ENCODE results near the gene GXYLT1.
A peak's percentile ranks its signal among the peaks of the same experiment; 100 is the strongest.
"Not testable (repeated sequence)": the region's sequence is repeated elsewhere in the genome, so short reads cannot be mapped to it uniquely, and the experiment has no call there.

The GXYLT1 gene

GRCh38 chr12:42059127-42059526, 85.5 kb downstream of the GXYLT1 start:
- Histone ChIP-seq H3K4me3 (replicated peaks; ENCODE audit: insufficient read depth, low read length) (no peak overlapping the region), H3K27ac (replicated peaks) (no peak overlapping the region), H3K27me3 (ENCODE audit: insufficient read depth, poor library complexity, severe bottlenecking) (no peaks in the 10 kb centered on the region)
- TF ChIP-seq REST (IDR thresholded peaks at IDR 0.05; ENCODE audit: insufficient replicate concordance, low read depth) (no peak), POLR2AphosphoS5 (IDR thresholded peaks at IDR 0.05; ENCODE audit: low read depth) (no peak), SPI1 (IDR thresholded peaks at IDR 0.05; ENCODE audit: borderline replicate concordance, low read depth) (no peak), CTCF (IDR thresholded peaks at IDR 0.05; ENCODE audit: insufficient read depth, low read length) (no peak), GABPA (IDR thresholded peaks at IDR 0.05; ENCODE audit: low read depth) (no peak)
- DNase-seq (ENCODE audit: low read depth in 1 of 2, low spot score in 1 of 2), result no peak

GRCh38 chr12:42056130-42056529, 88.5 kb downstream of the GXYLT1 start:
- peak; percentile 62 to 66 for DNase-seq (ENCODE audit: low read depth in 1 of 2, low spot score in 1 of 2)

GRCh38 chr12:42053456-42053855, 91.2 kb downstream of the GXYLT1 start:
- DNase-seq (ENCODE audit: low read depth in 1 of 2, low spot score in 1 of 2), result no peak
- TF ChIP-seq GABPA (IDR thresholded peaks at IDR 0.05; ENCODE audit: low read depth) (no peak), SPI1 (IDR thresholded peaks at IDR 0.05; ENCODE audit: borderline replicate concordance, low read depth) (no peak), POLR2AphosphoS5 (IDR thresholded peaks at IDR 0.05; ENCODE audit: low read depth) (no peak), CTCF (IDR thresholded peaks at IDR 0.05; ENCODE audit: insufficient read depth, low read length) (no peak), REST (IDR thresholded peaks at IDR 0.05; ENCODE audit: insufficient replicate concordance, low read depth) (no peak)
- Histone ChIP-seq H3K27me3 (ENCODE audit: insufficient read depth, poor library complexity, severe bottlenecking) (no peaks in the 10 kb centered on the region), H3K4me3 (replicated peaks; ENCODE audit: insufficient read depth, low read length) (no peak overlapping the region), H3K27ac (replicated peaks) (no peak overlapping the region)

More at GRCh38 chr12:42056130-42056529, 88.5 kb downstream of the GXYLT1 start:
- Histone ChIP-seq H3K27me3 (ENCODE audit: insufficient read depth, poor library complexity, severe bottlenecking) (no peaks in the 10 kb centered on the region), H3K4me3 (replicated peaks; ENCODE audit: insufficient read depth, low read length) (no peak overlapping the region), H3K27ac (replicated peaks) (no peak overlapping the region)
- TF ChIP-seq GABPA (IDR thresholded peaks at IDR 0.05; ENCODE audit: low read depth) (no peak), POLR2AphosphoS5 (IDR thresholded peaks at IDR 0.05; ENCODE audit: low read depth) (no peak), CTCF (IDR thresholded peaks at IDR 0.05; ENCODE audit: insufficient read depth, low read length) (no peak), SPI1 (IDR thresholded peaks at IDR 0.05; ENCODE audit: borderline replicate concordance, low read depth) (peak; percentile 99), REST (IDR thresholded peaks at IDR 0.05; ENCODE audit: insufficient replicate concordance, low read depth) (no peak)

- not testable (repeated sequence) for H3K27ac ChIP-seq (replicated peaks); DNase-seq (ENCODE audit: low read depth in 1 of 2, low spot score in 1 of 2); H3K4me3 ChIP-seq (replicated peaks; ENCODE audit: insufficient read depth, low read length); H3K27me3 ChIP-seq (ENCODE audit: insufficient read depth, poor library complexity, severe bottlenecking)
These were observed 95.7 kb downstream of the GXYLT1 start for GRCh38 chr12:42048980-42049379.
